Bronchial epithelial cell (primary cell): Measurements from ENCODE around the gene ADAM19. TPM values are rescaled to one million over a fixed set of nuclear protein-coding genes. Genes with fewer than 3 reads are reported as not detected.

Source experiments
- DNase-seq: peaks from one replicate; pipeline ENCODE4 v3.0.0-alpha.2; 2010; ENCODE audit warnings: low read depth
- FAIRE-seq: peaks from 2 replicates; lab custom pipeline; 2011; peaks lifted over from hg19 to GRCh38; lab: Jason Lieb, UNC
- H3K27me3 ChIP-seq: 2 replicates; pipeline ENCODE4 v1.5.1; 2011; ENCODE audit warnings: low read length; ENCODE audit not compliant: control insufficient read depth, insufficient read depth
- H3K36me3 ChIP-seq: 2 replicates; pipeline ENCODE4 v1.5.1; 2011; ENCODE audit warnings: low read length; ENCODE audit not compliant: control insufficient read depth, insufficient read depth
- H3K4me3 ChIP-seq: 2 replicates; pipeline ENCODE4 v1.5.1; 2011; ENCODE audit warnings: mild to moderate bottlenecking, low read depth, low read length, control low read depth
- CTCF ChIP-seq: IDR thresholded peaks from 2 replicates; pipeline ENCODE4 v1.5.1; 2011; ENCODE audit warnings: mild to moderate bottlenecking, moderate library complexity, low read length, control low read depth, inconsistent platforms; ENCODE audit not compliant: insufficient read depth, severe bottlenecking
- total RNA-seq: library from RNA; depleted of rRNA; stranded (reverse); fragments of >200 nt; gene quantifications from 2 replicates; pipeline ENCODE4 v1.2.1, GENCODE V29; 2014

ADAM19 gene
- total RNA-seq, 1 donor from 2014 or later = 0.79 TPM

DNA sequence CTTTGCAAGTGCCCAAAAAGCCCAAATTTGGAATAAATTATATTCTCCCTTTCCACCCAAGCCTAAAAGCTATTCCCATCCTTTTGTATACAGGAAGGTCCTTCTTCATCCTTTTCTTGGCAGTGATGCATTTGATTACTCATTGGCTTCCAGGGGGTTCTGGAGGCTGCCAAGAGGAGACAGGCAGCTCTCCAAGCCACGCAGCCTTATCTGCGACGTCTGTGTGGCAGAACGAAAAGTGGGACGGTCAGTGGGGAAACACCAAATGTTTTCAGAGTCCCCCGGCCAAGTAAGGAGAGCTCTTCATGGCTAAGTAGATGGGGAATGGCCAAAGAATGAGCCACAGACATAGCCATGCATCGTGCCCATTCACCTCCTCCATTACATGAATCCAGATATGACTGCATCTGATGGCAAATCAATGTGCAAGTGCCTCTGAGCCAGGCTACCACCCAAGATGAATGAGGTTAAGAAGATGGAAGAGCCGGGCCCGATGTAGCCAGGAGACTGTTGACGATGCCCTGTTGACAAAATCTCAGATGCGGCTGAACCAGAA is 12.1 kb downstream of the ADAM19 start:
- Histone ChIP-seq H3K36me3 (no peaks in the 10 kb centered on the region), H3K4me3 (no peak overlapping the region), H3K27me3 (no peaks in the 10 kb centered on the region)
- no peak for DNase-seq
- FAIRE-seq = no peak
- no peak for TF ChIP-seq CTCF

- DNase-seq (no peak), FAIRE-seq (no peak)
- TF ChIP-seq CTCF = no peak
- Histone ChIP-seq H3K36me3 (no peaks in the 10 kb centered on the region), H3K4me3 (no peak overlapping the region), H3K27me3 (no peaks in the 10 kb centered on the region)
Observed at GRCh38 chr5:157562111-157562581, 13.4 kb downstream of the ADAM19 start.

DNA sequence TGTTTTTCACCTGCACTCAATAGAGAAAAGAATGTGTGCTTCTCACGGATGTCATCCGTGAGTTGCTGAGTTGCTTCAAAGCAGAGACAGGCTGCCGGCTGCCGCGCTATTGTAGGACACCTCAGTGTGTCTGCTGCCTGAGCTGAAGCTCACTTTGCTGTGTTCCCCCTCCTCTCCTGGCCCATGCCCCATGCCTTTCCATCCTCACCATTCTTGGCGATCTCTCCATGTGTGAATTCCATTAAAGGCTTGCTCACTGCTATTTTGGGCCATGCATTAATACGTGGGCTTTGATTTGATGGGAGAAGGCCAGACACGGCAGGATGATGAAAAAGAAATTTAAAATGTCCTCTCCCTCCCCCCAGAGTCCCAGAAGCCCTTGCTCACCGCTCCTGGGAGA is 14.5 kb downstream of the ADAM19 start:
- Histone ChIP-seq H3K27me3 (no peaks in the 10 kb centered on the region), H3K4me3 (no peak overlapping the region), H3K36me3 (no peaks in the 10 kb centered on the region)
- FAIRE-seq (no peak), DNase-seq (no peak)
- no peak for TF ChIP-seq CTCF

GRCh38 chr5:157559301-157559700 is 16.3 kb downstream of the ADAM19 start:
- DNase-seq (peak; percentile 53), FAIRE-seq (no peak)
- no peak overlapping the region for H3K4me3 ChIP-seq
- H3K27me3 ChIP-seq = no peaks in the 10 kb centered on the region
- TF ChIP-seq CTCF = no peak
- H3K36me3 ChIP-seq = no peaks in the 10 kb centered on the region

- H3K36me3 ChIP-seq = no peaks in the 10 kb centered on the region
- H3K4me3 ChIP-seq = no peak overlapping the region
- H3K27me3 ChIP-seq = no peaks in the 10 kb centered on the region
- peak; percentile 20 for DNase-seq
- no peak for TF ChIP-seq CTCF
- FAIRE-seq = no peak
Observed at GRCh38 chr5:157558681-157559080, 16.9 kb downstream of the ADAM19 start.

- Histone ChIP-seq H3K36me3 (no peaks in the 10 kb centered on the region), H3K4me3 (no peak overlapping the region), H3K27me3 (no peaks in the 10 kb centered on the region)
- TF ChIP-seq CTCF = no peak
- DNase-seq = peak; percentile 72
- no peak for FAIRE-seq
Observed at GRCh38 chr5:157558041-157558595, 17.5 kb downstream of the ADAM19 start.
